ENCODE results near the gene ZKSCAN4. TPM values are rescaled to one million over a fixed set of nuclear protein-coding genes. Genes with fewer than 3 reads are reported as not detected.

The ZKSCAN4 gene
- total and polyA plus RNA-seq, 10 of the 15 experiments (the other 5 are each of a cell fraction or from before 2014, with no cell fraction given): 3.0 to 6.5 (median 5.0) TPM

DNA sequence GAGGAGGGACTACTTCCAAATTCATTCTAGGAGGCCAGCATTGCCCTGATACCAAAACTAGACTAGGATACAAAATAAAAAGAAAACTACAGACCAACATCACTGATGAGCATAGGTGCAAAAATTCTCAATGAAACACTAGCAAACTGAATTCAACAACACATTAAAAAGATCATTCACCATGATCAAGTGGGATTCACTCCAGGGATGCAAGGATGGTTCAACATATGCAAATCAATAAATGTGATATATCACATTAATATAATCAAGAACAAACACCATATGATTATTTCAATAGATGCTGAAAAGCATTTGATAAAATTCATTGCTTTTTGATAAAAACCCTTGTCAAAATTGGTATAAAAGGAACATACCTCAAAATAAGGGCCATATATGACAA lies 39.5 kb upstream of the ZKSCAN4 start:
- TF ChIP-seq RELB (IDR thresholded peaks at IDR 0.05; ENCODE audit: low read depth) (no peak), CBX3 (IDR thresholded peaks at IDR 0.05; ENCODE audit: borderline replicate concordance, low read depth) (no peak), REST (IDR thresholded peaks at IDR 0.05; ENCODE audit: low read depth, low read length) (no peak)
- ChIA-PET CTCF (no interaction called here), RAD21 (ENCODE audit: unreplicated experiment) (interaction anchor here (0.7 kb wide), 1 partner anchor 139 kb away, joined by 3 read pairs; no protein-coding TSS in a partner anchor), POLR2A (no interaction called here), SMC1A (ENCODE audit: uncharacterized antibody, unreplicated experiment) (no interaction called here)
- FAIRE-seq (no peak), ATAC-seq (no peak), DNase-seq (ENCODE audit: low read depth, low spot score) (no peak)
- in situ Hi-C loops (cut with MboI) (no loop called here), intact Hi-C loops (cut with micrococcal nuclease; ENCODE audit: unreplicated experiment) (no loop called here)
- Histone ChIP-seq H4K20me1 (ENCODE audit: control insufficient read depth, insufficient read depth) (no peaks in the 10 kb centered on the region), H3K4me1 (ENCODE audit: control insufficient read depth, insufficient read depth, low read length) (no peaks in the 10 kb centered on the region), H3K36me3 (ENCODE audit: control insufficient read depth in 2 of 2, insufficient read depth in 2 of 2, low read length in 1 of 2) (no peaks in the 10 kb centered on the region), H3K27ac (ENCODE audit: control insufficient read depth, insufficient read depth) (no peak overlapping the region), H3K4me2 (ENCODE audit: control insufficient read depth, insufficient read depth) (no peak overlapping the region), H3K27me3 (replicated peaks in 1 of 2; ENCODE audit: control insufficient read depth in 2 of 2, insufficient read depth in 2 of 2, low read length in 1 of 2) (no peaks in the 10 kb centered on the region), H3K79me2 (ENCODE audit: control insufficient read depth, insufficient read depth, low read length) (no peaks in the 10 kb centered on the region), H3K9ac (ENCODE audit: control insufficient read depth, insufficient read depth, low read length) (no peak overlapping the region), H3K4me3 (no peak overlapping the region), H2AFZ (ENCODE audit: control insufficient read depth, low read depth, low read length) (no peak overlapping the region), H3K9me3 (replicated peaks; ENCODE audit: control insufficient read depth, insufficient read depth, low read length) (no peaks in the 10 kb centered on the region; the same call in 2 of the 3 replicates)
- no TSS peak for BruUV-seq (replicated peaks)

Data from GM12878 (cell line).